Stimulated activated CD4-positive, alpha-beta T cell treated with anti-CD3 and anti-CD28 coated beads, TNF-alpha, amount 100 ng/mL, for 1 hour (primary cell): ENCODE data around the gene TLCD3A.
"Not testable (repeated sequence)": the region's sequence is repeated elsewhere in the genome, so short reads cannot be mapped to it uniquely, and the experiment has no call there.

Source experiments
- DNase-seq, 3 donors: peaks; one replicate each; pipeline ENCODE4 v3.0.0-alpha.2; 2020; ENCODE audit warnings: low read depth in 3 of 3, low spot score in 1 of 3

TLCD3A gene

DNA sequence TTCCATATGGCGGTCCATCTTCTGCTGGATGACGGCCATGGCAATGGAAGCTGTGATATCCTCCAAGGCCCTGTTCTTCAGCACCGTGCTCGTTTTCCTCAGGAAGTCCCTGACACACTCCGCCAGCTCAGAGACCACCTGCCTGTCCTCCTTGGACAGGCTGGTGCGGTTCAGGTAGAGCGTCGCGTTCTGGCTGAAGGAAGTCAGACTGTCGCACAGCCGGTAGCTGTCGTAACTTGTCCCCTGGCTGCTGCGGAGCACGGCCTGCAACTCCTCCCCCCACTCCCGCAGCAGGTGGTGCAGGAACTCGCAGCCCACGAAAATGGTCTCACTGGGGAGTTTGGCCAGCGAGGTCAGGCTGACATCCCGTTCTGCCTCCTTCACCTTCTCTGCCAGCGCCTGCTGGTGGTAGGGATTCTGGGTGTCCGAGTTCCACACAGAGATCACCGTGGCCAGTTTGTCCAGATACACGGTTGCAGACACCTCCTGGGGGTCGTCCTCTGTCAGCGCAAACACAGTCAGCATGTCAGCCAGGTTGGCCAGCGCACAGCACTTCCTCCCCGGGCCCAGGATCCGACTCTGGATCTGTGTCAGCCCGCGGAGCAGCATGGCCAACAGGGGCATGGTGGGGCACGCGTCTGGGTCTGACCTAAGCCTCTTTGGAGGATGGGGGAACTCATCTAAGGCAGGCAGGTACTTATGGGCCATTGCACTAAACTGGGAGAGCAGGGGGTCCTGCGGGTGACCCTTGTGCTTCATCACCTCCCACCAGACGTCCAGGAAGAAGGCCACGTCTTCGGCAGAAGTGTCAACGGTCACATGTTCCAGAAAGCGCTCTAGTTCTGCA is 14.6 kb downstream of the TLCD3A start:
- no peak for DNase-seq

DNA sequence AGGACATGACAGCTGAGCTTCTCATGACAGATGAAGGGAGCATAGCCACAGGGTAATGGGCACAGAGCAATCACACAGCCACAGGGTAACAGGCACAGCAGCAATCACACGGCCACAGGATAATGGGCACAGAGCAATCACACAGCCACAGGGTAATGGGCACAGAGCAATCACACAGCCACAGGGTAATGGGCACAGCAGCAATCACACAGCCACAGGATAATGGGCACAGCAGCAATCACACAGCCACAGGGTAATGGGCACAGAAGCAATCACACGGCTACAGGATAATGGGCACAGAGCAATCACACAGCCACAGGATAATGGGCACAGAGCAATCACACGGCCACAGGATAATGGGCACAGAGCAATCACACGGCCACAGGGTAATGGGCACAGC is 16.2 kb downstream of the TLCD3A start:
- not testable (repeated sequence) for DNase-seq

DNA sequence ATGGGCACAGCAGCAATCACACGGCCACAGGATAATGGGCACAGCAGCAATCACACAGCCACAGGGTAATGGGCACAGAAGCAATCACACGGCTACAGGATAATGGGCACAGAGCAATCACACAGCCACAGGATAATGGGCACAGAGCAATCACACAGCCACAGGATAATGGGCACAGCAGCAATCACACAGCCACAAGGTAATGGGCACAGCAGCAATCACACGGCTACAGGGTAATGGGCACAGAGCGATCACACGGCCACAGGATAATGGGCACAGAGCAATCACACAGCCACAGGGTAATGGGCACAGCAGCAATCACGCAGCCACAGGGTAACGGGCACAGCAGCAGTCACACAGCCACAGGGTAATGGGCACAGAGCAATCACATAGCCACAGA is 17.0 kb downstream of the TLCD3A start:
- DNase-seq = not testable (repeated sequence)

DNA sequence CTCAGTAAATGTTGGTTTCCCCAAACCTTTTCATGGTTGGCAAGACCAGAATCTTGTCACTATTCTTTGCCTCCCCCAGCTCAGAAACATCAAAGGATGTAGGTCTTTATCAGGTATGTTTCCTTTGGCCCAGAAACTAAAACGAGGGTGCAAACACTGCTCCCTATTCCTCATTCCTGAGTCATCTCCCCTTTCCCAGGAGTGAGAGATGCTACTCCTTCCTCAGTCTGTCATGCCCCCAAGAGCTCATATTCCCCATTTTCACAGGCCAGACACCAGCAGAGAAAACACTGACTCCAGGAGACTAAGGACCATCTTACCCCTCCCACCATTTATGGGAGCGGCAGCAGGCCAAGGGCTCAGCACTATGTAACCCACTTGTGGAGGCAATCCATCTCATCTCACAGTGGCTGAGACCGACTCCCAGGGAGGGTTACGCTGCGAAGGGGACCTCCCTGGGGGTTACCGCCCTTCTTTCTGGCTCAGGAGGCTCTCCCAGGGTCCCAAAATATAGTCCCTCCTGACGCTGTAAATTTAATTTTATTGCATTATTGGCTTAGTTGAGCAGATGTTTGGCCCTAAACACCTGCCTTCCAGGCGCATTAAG is 18.1 kb downstream of the TLCD3A start:
- no peak for DNase-seq

DNA sequence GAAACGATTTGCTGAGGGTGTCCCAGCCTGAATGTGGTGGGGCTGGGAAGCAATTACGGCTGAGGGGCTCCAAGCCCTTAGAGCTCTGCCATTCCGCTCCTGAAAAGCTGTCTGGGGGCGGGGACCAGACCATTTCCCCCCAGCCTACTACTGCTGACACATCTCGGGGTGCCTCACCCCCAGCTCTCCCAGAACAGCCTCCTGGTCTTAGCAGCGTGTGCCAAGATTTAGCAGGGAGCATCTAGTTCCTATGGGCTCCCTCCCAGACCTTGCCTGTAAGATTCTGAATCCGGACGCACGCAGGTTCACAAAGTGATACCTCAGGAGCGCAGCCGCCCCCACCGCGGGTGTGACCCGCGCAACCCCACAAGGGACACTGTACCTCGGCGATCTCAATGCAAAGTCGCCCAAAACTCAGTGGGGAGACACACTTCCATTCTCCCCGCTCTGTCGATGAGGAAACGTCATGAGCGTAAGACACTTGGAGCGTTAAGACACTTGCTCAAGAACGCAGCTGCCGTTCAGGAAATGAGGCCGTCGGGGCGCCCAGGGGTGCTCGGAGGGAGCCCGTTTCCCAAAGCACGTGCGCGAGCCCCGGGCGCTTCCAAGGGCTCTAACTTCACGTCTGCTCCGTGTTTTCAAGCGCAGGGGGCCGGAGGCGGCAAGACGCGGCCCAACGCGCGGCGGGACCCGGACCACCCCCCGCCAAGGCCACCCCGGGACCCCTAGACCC is 19.0 kb downstream of the TLCD3A start:
- peak in 2 of 3 donors; percentile 9 to 34 for DNase-seq

DNA sequence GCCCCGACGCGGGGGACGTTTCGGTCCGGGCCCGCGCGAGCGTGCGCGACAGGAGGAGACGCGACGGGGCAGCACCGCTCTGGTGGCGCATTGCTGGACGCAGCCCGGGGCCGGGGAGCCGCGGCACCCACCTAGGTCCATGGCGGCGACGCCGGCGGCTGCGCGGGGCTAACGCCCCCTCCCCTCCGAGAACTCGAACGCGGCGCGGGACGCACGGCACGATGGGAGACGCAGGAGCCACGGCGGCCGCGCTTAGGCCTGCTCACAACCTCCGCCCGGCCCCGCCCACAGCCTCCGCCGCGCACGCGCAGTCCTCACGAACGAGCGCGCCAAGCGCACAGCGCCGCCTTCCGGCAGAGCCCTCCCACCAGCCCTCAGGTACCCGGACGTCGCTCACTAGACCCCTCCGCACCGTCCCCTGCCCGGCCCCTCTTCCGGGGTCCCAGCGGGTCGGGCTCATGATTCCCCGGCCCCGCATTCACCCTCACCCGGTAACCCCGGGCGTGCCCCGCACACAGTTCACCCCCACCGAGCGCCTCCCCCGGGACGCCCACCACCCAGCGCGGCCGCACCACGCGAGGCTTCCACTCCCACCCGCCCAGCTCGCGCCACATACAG is 19.7 kb downstream of the TLCD3A start, which contains the start of gene GEMIN4:
Gene GEMIN4 (minus strand): TSS at position 263 of the 618 bp plus-strand sequence. CDS start 122 bp downstream, at position 141.
- peak; percentile 92 to 100 (median 98) for DNase-seq

DNA sequence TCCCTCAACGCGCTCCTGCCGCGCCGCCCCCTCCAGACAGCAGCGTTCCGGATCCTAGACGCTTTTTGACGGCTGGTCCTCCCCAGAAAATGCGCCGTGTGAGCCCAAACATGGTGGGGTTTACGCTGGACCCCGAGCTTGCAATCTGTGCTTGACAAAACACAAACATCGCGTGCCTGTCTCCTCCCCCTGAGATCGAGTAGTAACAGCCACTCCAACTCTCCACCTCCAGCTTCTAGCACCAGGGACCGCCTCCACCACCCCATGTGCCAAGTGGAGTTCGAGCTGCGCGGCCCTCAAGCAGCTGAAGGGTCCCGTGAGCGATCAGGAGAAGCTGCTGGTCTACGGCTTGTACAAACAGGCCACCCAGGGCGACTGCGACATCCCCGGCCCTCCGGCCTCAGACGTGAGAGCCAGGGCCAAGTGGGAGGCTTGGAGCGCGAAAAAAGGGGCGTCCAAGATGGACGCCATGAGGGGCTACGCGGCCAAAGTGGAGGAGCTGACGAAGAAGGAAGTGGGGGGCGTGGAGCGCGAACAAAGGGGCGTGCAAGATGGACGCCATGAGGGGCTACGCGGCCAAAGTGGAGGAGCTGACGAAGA is 20.3 kb downstream of the TLCD3A start:
- DNase-seq = no peak

DNA sequence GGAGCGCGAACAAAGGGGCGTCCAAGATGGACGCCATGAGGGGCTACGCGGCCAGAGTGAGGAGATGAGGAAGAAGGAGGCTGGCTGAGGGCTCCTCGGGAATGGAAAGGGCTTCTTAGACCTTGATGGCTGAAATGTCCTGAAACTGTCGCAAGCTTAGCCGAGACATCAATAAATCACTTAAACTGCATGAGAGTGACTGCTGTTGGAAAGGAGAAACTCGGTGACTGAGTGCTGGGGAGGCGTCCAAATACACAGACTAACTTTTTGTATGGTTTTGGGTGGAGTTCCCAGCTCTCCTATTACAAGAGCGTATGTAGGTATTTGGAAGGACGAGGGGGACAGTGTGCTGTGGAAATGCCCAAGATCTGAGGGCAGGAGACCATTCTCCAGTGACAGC is 21.0 kb downstream of the TLCD3A start:
- DNase-seq = no peak

DNA sequence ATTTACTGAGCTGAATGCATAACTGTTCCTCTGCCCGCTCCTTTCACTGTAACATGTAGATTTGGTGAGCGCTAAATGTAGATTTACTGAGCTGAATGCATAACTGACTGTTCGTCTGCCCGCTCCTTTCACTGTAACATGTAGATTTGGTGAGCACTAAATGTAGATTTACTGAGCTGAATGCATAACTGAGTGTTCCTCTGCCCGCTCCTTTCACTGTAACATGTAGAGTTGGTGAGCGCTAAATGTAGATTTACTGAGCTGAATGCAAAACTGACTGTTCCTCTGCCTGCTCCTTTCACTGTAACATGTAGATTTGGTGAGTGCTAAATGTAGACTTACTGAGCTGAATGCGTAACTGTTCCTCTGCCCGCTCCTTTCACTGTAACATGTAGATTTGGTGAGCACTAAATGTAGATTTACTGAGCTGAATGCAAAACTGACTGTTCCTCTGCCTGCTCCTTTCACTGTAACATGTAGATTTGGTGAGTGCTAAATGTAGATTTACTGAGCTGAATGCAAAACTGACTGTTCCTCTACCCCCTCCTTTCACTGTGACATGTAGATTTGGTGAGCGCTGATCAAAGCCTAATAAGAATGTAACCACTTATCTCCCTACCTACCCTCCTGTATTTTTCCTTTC is 23.0 kb downstream of the TLCD3A start:
- DNase-seq = not testable (repeated sequence)

DNA sequence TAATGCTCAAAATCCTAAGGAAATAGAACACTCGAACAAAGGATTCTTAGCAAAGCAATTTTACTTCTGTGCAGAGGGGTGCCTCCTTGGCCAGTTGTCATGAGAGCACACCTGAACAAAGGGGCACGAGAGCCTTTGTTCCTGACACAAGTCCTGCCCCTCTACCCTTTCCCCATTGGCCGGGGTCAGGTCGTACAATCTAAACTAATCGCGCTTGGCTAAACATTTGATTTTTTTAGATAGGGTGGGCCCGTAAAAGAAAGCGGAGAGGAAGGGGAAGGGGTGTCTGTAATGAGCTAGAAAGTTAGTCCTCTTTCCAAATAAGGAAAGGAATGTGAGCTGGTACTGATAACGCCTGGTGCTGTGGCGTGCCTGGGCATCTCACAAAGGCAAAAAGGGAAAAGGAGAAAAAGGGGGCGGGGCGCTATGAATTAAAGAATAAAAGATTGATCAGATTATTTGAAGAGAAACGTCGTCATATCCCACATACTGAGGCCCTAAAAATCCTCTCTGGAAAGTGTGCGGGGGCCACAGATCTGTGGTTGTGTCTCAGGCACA is 23.7 kb downstream of the TLCD3A start:
- DNase-seq = not testable (repeated sequence)

DNA sequence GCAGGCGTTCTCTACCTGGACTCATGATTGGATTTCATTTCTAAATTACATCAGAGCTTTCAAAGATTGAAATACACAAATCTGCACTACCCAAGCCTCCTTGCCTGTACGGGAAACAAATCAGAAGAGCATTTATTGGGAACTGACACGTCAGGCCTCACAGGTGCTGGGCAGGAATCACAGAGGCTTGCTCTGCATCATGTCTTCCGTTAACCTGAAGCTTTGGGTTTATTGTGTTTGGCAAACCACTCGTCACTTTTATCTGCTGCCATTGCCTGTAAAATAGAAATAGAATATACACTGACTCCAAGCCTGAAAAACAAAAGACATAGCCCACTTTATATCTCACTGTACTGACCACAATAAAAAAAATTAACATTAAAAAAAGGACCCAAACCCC is 27.6 kb downstream of the TLCD3A start:
- DNase-seq = no peak

DNA sequence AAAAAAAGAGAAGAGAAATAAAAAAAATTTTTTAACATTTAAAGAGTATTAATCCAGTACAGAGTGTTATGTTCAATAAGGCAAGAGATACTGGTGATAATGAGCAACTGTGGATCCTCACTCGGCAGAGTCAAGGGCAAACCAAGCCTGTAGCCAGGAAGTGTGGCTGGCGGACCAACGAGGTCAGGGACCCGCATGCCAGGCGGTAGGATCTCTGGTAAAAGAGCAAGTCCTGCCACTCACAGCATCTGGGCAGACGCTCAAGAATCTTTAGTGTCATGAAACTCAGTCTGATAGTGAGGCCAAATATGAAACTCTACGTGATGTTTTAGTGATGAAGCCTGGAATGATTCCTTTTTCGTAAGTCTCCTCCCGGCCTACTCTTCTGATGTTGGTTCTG is 28.0 kb downstream of the TLCD3A start:
- DNase-seq = no peak

DNA sequence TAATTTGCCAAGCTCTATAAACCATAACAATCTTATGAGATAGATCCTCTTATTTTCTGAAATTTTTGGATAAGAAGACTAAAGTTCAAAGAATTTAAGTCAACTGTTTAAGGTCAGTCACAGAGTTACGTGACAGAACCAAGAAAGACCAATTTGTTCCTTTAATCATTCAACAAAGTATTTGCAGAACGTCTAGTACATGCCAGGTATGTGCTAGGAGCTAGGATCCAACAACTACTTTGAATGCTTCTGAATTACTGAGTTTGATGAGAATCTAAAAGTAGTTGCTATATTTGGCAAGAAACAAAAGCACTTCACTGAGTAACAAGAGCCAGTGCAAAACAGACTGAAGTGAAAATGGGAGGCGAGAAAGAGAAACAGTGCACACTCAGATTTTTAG is 34.7 kb downstream of the TLCD3A start:
- no peak for DNase-seq

DNA sequence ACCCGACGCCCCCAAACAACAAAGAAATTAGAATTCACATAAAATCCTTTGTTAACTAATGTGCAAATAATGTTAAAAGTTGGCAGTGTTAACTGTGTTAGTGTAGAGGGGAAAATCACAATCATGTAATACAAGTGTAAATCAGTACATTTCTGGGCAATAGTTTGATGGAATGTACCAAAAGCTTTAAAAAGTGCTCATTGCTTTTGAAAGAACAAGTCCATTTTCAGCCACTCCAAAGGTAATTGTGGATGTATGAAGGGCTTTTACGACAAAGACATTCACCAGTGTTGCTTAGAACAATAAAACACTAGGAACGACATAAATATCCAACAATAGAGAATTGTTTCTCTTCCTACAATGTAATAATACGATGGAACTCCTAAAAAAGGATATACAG is 40.6 kb downstream of the TLCD3A start:
- DNase-seq = no peak

DNA sequence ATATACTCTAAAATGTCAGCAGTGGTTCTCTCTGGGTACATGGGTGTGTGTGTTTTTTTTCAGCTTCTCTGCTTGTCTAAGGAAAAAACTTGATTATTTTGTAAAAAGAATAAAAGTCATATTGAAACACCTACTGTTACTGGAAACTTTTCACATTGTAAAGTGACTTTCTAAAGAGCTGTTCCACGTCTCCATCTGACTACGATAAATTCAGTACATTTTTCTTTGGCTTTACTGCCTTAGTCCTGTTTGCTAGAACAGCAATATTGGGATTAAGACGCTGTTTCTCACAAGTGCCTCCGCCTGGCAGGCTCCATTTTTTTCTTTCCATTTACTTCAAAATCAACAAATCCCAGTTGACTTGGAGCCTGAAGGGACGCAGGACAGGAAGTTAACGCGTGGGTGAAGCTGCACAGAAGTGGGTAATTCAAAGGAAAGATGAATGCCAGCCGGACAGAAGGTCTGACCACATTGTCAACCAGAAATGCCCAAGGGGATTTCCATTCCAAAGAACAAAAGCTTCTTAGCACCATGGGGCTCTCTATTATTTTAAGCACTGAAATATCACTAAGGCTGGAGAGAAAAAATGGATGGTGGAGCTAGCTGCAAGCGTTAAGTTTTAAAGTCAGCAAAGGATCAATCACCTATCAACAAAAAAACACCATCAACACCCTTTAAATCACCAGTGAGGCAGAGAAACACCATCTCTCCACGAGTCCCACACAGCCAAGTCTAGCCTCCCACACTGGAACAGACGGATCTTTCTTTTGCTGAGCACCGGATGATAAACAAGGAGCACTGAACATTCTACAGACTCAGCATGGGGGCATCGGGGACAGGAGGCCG is 41.3 kb downstream of the TLCD3A start:
- no peak for DNase-seq

DNA sequence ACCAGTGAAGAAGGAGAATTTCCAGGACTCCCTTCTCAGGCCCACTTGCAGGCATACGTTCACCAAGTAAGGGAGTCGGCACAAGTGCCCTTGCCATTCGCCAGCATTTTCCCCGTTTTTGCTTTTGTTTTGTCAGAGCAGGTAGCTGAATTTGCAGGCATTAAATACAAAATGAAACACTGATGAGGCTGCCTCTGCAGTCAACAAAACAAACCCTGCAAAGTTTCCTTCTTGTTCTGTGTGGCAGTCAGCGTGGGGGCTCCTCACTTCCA is 41.9 kb downstream of the TLCD3A start:
- no peak for DNase-seq

DNA sequence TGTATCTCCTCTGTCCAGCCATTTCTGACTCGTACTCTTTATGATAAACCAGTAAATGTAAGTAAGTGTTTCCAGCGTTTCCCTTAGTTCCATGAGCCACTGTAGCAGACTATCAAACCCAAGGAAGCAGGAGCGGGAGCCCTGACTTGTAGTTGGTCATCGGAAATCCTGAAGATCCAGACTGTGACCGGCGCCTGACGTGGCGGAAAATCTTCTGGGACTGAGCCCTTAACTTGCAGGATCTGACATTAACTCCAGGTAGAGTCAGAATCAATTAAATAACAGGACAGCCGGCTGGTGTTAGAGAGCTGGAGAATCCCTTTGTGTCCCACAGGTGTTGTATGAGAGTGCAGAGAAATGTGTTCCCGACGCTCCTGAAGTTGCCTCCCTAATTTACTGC is 45.7 kb downstream of the TLCD3A start:
- no peak for DNase-seq

DNA sequence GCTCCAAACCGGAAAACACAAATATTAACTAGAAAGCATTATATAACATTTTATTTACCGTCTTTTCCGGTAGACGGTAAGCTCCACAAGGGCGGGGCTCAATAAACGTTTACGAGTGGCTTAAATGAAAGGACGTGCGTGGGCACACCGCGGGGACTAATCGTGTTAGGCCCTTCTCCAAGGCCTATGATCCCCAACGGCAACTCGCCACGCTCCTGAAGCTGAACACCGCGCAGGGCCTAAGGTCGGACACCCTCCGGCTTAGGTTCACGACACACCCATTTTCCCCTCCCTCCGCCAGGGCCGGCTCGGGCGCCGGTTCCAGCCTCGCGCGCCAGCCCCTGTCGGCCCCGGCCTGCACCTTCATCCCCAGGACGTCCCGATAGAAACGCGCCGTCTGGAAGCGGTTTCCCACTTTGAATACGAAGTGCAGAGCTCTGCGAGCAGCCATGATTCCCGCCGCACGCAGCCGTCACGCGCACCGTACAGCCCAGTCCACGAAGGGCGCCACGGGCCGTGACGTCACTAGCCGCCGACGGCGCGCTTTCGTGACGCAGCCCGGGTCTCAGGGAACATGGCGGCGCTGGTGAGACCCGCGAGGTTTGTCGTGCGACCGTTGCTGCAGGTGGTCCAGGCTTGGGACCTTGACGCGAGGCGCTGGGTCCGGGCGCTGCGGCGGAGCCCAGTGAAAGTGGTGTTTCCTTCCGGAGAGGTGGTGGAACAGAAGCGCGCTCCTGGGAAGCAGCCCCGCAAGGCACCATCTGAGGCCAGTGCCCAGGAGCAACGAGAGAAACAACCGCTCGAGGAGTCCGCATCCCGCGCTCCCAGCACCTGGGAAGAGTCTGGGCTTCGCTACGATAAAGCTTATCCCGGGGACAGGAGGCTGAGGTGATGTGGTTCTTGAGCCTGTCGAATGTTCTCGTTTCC is 49.7 kb downstream of the TLCD3A start, which contains the start of the genes GLOD4 and MRM3:
Gene GLOD4 (minus strand): TSS at position 476 of the 927 bp plus-strand sequence. CDS start 25 bp downstream, at position 451.
Gene MRM3 (plus strand): TSS at position 549 of the 927 bp plus-strand sequence. CDS start 26 bp downstream, at position 575.
- peak; percentile 69 to 96 (median 86) for DNase-seq
